AG08396 (cell line): Measurements from ENCODE around the gene KDM5B.
"Not testable (repeated sequence)": the region's sequence is repeated elsewhere in the genome, so short reads cannot be mapped to it uniquely, and the experiment has no call there.

ENCODE experiments used
- DNase-seq: peaks from one replicate; pipeline ENCODE4 v3.0.0; 2012; ENCODE audit warnings: low spot score, mixed read lengths

The KDM5B gene

DNA sequence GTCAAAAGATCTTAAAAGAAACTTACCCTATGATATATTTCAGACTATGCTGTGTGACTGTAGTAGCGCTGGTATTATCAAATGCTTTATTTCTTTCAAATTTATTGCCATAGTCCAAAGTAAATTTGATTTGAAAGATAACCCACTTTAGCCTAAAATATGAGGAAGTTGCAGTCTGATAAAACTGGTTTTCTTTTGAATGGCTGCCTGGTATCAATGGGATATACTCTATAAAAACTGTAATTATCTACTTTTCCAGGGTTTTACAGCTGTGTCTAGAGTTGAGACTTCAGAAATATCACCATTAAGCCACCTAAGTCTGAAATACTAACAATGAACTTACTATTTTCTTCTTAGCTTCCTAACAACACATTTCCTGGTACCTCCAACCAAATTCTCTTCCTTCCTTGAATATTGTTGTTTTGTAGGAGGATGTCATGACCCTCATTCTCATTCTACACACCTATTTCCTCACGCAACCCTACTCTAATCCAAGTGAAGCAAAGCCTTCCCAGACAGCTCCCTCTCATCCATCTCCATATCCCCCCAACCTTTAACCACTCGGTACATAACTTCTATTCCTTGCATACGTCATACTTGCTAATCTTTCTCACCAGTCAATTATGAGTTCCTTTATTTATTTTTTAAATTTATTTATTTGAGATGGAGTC lies 17.0 kb downstream of the KDM5B start:
- DNase-seq: no peak

DNA sequence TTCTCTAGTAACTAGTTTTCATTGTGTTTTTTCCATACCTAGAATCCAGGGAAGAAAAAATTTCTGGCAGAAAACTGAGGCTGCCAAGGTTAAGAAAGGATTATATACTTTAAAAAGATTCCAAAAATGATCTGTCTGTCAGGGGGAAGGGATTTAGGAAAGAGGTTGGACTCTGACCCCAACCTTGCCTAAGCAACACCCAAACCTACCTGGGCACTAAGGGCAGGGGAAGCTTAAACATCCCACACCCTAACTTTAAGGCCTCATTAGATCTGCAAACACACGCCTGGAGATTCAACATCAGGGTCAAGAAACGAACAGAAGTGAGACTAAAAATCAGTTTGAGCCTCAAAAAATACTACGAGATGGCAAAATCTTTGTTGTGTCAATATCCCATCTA lies 19.4 kb downstream of the KDM5B start:
- DNase-seq: no peak

DNA sequence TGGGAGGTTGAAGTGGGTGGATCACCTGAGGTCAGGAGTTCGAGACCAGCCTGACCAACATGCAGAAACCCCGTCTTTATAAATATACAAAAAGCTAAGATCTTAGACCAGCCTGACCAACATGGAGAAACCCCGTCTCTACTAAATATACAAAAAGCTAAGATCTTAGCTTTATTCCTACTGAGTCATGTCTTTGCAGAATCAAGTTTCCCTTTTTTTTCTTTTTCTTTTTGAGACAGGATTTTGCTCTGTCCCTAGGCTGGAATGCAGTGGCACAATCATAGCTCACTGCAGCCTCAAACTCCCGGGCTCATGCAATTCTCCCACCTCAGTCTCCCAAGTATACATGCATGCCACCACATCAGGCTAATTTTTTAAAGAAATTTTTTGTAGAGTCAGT lies 21.4 kb downstream of the KDM5B start:
- DNase-seq: no peak

DNA sequence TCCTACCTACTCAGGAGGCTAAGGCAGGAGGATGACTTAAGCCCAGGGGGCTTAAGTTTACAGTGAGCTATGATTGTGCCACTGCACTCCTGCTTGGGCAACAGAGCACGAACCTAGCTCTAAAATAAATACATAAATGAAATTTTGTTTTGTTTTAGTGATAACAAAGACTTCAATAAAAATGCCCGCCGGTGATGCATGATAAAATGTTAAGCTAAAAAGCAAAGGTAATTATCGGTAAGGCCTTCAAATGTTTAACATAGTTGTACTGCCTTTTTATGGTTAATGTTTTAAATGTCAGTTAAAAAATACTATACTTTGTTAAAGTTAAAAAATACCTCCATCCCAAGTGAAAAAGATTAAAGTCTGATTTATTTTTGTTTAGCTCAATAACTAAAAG lies 27.0 kb downstream of the KDM5B start:
- DNase-seq: no peak

DNA sequence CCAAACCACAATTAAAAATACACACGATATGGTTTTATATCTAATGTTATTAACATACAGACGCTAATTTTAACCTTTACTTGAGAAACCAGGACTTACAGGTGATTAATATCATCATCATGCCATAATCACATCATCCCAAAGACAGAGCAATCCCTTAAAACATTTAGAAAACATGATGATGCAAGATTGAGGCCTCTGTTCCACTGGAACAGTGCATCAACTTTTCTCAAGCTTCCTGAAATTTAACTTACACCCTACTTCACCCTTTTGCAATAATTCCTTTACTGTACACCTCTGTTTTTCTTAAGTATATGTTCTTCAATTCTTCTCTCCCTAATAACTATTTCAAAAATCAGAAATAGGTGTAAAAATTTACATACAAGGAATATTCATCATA lies 38.1 kb downstream of the KDM5B start:
- no peak for DNase-seq

DNA sequence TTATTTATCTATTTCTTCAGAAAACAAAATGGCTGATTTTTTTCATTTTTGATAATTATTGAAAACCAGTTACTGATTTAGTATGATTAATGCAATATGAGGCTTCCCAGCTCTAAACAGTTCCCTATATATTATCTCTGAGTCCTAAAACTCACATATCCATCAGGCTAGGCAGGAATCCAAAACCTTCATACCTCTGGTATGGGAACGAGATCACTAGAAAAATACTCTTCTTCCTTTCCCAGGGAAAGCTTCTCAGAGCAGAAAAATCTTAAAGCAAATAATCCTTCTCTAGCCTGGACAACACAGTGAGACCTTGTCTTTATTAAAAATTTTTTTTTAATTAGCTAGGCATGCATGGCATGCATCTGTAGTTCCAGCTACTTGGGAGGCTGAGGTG lies 42.5 kb downstream of the KDM5B start:
- DNase-seq: no peak

DNA sequence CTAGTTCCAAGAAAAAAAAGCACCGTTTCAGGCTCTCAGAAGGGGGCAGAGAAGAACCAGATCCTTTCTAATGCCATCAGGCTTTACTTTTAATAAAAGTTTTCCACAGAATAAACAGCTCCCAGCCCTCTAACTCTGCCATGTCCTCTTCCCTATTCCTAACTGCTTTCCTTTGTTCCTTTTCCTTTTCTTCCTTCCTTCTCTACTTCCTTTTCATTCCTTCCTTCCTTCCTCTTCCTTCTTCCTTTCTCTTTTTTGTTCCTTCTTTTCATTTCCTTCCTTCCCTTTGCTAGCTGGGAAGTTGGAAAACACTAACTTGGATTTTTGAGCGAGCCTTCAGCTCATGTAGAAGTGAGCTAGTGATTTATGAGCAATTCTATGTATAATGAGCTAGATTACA lies 46.2 kb downstream of the KDM5B start:
- no peak for DNase-seq

DNA sequence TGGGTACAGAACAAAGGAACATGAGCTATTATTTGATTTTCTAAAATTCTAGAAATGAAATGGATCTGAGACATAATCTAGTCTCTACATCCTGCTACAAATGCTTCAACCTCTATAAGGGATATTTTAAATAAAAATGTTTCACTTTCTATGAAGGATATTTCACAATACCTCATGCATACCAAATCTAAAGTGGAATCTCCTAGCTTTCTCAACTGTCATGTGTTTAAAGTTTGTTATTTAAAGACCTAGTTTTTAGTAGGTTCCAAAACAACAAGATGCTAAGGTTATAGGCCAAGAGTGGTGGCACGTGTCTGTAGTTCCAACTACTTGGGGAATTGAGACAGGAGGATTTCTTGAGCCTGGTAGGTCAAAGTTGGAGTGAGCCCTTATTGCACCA lies 47.6 kb downstream of the KDM5B start:
- DNase-seq: no peak

DNA sequence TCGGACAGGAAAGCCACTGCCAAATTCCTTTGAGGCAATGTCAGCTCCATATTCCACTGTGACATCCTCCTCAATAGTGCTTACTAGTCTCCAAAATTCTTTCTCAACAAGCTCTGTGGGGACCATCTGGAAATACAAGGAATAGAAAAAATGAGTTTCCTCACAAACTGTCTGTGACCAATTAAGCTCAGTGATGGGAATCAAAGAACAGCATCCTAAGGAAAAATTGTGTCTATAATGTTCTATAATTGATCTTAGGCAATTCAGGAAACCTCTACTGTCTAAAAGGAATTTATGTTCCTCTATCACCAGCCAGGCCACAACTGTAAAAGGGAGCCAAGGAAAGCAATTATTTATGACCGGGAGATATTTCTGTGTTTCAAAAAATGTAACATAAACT lies 51.8 kb downstream of the KDM5B start:
- no peak for DNase-seq

DNA sequence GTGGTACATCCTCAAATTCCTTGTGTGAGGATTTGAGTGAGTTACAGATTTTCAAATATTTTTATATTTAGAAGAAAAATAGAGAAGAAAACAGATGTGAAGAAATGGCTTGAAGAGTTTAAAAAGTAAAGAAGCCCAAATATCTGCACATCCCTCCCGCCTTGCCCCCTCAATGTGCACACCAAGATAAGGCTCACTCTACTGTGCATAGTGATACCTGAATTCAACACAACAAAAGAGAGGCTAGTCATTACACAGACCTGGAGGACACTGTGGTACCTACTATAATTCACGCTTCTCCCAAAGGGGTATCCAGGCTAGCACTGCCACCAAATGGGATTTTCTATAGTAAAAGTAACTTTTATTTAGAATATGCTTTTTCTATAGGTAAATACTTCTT lies 53.9 kb downstream of the KDM5B start:
- no peak for DNase-seq

DNA sequence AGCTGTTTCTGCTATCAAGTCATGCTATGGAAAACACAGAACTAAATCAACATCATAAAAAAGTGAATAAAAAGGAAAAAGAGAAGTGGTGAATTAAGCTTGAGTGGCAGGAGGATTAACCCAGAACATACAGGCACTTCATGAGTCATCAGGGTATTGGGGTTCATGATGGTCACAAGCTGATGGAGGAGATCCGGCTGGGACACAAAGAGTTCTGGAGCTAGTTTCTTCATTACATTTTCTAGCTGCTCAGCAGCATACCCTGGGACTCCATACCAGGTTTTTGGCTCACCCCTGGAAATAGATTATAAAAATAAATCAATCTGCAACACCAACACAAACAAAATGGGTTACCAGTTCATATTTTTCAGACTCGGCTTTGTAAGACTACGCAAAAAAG lies 55.4 kb downstream of the KDM5B start:
- no peak for DNase-seq

DNA sequence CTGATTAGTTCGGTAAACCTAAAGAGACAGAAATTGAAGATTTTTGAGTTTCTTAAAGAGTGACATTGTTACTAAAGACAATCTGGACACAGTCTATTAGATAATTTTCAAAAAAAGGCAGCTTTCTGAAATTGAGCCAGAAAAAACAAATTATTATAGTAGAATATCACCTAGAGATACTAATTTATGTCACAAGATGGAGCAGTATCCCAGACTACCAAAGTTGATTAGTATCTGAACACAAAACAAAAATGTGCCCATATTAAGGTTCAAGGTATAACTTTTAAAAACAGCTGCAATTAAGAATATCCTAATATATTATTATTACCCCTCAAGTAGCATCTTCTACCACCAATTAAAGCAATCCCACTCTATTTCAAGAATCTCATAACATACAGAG lies 57.5 kb downstream of the KDM5B start:
- no peak for DNase-seq

DNA sequence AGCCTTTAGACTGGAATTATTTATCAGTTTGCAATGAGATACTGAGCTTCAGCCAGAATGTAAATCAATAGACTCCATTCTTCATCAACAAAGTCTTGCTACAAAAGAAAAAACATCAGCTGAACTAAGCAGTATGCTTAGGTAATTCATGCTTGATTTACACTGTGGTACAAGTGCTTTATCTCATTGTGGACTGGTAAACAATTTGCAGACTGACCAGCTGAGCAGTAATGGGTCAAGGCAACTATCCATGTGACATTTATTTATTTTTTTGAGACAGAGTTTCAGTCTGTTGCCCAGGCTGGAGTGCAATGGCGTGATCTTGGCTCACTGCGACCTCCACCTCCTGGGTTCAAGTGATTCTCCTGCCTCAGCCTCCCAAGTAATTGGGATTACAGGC lies 58.2 kb downstream of the KDM5B start:
- no peak for DNase-seq

DNA sequence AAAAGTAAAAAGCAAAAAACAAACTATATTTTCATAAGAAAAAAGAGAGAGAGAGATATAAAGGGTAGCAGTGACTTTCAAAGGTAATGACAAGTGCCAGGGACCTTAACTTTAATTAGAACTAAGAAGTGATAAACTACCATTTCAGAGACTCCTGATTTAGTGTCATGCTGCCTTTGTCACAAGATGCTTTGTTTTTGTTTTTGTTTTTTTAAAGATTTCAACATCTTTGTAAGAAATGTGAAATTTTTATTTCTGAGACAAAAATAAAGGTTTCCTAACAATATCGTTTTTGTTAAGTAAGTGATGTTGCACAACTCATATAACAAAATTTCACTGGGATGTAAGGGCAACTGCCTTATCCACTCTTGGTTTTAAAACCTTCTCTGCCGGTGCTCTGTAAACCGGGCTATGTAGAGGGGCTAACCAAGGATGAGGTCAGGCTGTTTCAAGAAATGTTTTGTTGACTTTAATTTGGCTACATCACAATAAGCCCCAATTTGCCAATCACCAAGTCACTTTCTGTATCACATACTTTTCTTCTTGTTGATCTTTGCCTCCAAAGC lies 62.8 kb downstream of the KDM5B start:
- DNase-seq: no peak

DNA sequence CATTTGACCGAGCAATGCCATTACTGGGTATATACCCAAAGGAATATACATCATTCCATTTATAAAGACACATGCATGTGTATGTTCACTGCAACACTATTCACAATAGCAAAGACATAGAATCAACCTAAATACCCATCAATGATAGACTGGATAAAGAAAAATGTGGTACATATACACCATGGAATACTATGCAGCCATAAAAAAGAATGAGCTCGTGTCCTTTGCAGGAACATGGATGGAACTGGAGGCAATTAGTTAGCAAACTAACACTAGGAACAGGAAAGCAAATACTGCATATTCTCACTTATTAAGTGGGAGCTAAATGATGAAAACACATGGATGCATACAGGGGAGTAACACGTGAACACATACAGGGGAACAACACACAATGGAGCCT lies 63.5 kb downstream of the KDM5B start:
- not testable (repeated sequence) for DNase-seq

DNA sequence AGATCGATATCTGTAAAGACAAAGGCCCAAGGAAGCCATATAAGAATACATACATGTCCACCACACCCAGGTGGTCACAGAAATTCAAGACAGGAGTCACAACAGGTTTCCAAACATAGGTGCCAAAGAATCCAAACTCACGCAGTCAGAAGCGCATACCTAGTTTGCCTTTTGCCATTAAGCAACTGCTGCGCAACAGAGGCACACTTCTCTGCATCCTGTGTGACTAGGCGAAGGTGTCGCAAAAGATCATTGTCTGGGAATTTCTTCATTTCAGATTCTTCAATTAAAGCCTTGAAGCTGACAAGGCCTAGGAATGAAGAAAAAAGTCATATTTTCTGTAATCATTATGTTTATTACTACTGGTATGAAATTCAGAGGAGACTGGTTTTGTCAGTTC lies 65.7 kb downstream of the KDM5B start:
- DNase-seq: no peak

DNA sequence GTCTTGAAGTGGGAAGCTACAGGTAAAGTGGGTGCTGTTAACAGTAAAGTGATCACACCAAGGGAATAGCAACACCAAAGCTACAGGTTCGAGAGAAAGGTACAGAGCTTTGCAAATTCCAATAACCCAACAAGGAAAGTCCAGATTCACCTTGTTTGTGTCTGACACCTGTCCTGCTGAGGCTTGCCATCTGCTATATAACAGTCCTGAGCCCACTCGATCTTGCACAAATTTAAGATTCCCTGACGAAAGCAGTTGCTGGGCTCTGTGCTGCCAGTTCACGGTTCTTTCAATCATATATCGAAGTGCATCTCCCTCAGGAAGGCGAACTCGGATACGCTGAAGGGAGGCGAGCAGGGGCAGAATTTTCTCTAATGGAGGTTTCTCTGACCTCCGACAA lies 75.0 kb downstream of the KDM5B start:
- DNase-seq: no peak

DNA sequence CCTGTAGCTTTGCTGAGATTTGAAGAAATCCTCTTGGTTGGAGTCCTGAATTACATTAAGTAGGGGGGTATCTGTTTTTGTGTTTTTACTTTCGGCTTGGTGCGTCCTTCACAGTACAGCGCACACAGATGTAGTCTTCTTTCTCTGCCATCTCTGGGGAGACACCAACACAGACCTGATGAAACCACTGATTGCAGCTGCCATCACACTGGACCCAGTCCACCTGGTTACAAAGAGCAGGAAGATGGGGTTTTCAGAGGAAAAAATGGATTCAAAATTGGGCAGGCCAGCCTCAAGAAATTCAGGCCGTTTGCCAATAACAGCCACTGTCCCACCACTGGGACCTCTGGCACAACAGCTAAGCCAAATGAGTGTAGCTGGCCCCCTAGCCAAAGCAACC lies 79.3 kb downstream of the KDM5B start:
- DNase-seq: no peak

DNA sequence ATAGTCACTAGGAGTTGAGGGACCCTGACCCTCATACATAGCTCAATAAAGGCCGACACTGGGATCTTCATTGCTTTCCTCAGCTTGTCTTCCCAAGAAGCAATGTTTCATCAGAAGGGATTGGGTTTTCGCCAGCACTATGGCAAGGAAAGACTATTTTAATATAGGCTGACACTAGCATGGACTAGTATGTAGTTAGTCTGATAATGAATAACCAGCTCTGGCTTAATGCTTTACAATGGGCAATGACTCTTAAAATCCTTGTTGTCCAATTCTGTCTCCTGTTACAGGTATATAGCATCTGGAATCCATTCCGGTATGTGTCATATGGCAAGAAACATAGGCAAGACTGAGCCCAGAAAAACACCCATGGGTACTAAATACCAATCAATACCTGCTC lies 82.7 kb downstream of the KDM5B start:
- no peak for DNase-seq

DNA sequence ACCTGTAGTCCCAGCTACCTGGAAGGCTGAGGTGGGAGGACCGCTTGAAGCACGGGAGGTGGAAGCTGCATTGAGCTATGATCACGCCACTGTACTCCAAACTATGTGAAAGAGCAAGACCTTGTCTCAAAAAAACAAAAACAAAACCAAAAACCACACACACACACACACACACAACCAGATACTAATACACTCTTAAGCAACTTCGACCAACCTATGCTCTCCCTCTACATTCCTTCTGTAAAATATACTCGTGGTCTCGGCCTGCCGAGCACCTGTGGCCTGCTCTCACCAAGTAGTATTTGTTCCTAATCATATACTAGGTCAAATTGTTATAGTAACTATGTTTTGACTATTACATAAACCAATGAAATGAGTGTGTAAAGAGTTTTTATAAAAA lies 84.5 kb downstream of the KDM5B start:
- no peak for DNase-seq

DNA sequence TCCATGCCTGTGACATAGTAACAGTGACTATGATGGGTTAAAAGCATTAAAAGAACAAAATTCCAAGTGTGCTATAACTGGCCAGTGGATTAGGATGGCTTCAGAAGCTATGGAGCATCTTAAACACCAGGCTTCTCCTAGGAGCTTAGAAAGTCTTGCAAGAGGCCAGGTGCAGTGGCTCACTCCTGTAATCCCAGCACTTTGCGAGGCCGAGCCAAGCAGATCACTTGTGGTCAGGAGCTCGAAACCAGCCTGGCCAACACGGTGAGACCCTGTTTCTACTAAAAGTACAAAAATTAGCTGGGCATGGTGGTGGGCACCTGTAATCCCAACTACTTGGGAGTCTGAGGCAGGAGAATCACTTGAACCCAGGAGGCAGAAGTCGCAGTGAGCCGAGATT lies 85.2 kb downstream of the KDM5B start:
- DNase-seq: not testable (repeated sequence)

DNA sequence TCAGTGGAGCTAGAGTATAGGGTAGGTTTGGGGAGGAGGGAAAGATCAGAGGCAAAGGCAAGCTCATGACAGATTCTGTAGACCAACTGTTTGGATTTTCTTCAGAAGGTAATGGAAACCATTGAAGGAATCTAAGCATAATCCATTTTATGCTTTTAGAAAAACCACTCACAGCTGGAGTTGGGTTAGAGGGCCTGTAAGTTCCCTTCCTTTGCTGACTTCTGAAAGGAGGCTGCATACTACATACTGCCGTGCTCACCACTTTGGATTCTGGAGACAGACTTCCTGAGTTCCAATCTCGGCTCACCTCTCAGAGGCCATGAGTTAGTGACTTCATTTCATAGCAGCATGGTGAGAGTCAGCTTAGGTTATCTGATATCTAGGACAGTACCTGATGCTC lies 91.6 kb downstream of the KDM5B start:
- no peak for DNase-seq

DNA sequence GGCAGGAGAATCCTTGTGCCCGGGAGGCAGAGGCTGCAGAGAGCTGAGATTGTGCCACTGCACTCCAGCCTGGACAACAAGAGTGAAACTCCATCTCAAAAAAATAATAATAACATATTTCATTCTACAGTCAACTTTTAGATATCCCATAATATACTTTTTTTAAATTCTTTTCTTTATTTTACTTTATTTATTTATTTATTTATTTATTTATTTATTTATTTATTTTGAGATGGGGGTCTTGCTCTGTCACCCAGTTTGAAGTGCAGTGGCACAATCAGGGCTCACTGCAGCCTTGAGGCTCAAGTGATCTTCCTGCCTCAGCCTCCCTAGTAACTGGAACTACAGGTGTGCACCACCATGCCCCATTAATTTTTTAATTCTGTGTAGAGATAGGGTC lies 94.0 kb downstream of the KDM5B start:
- not testable (repeated sequence) for DNase-seq

DNA sequence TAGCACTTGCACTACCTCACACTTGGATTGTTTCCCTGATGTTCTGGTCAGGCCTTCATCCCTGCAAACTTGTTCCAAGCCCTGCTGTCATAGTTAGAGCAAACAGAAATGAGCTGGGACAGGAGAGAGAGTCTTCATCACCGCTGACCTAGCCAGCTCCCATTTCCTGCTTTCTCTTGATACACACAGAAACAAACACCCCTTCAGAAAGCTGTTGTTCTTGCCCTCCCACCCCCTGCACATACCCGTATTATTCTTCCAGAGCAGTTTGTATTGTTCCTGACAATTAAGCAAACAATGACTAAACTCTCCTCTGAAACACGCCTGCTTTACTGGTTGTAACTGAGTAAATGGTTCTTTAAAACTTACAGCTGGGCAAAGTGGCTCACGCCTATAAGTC lies 95.1 kb downstream of the KDM5B start:
- no peak for DNase-seq
